Stimulated activated CD8-positive, alpha-beta memory T cell treated with anti-CD3 and anti-CD28 coated beads, Interleukin-4, amount 100 ng/mL, for 1 hour (primary cell): Measurements from ENCODE around the gene IL22.

Source experiments
- DNase-seq, 2 donors: peaks; one replicate each; pipeline ENCODE4 v3.0.0-alpha.2; 2020; ENCODE audit warnings: low read depth in 2 of 2, low spot score in 1 of 2

IL22 gene

GRCh38 chr12:68253504-68253903 is at the start of gene IL22:
Gene IL22 (minus strand): TSS chr12:68253604. CDS start chr12:68253448, 156 bp downstream.
- no peak for DNase-seq

GRCh38 chr12:68297929-68298328 is 44.5 kb upstream of the IL22 start:
- DNase-seq, result no peak

- no peak for DNase-seq
Measured at GRCh38 chr12:68294251-68294650, 40.8 kb upstream of the IL22 start.

- DNase-seq, result no peak
Measured at GRCh38 chr12:68293347-68293746, 39.9 kb upstream of the IL22 start.

GRCh38 chr12:68292151-68292943 is 38.9 kb upstream of the IL22 start:
- no peak for DNase-seq

- DNase-seq, result no peak
Measured at GRCh38 chr12:68291396-68292036, 38.1 kb upstream of the IL22 start.

- DNase-seq, result no peak
Measured at GRCh38 chr12:68290126-68290525, 36.7 kb upstream of the IL22 start.

- no peak for DNase-seq
Measured at GRCh38 chr12:68287106-68287505, 33.7 kb upstream of the IL22 start.

- no peak for DNase-seq
Measured at GRCh38 chr12:68286396-68286795, 33.0 kb upstream of the IL22 start.

GRCh38 chr12:68285541-68285940 is 32.1 kb upstream of the IL22 start:
- DNase-seq, result no peak

- DNase-seq, result no peak
Measured at GRCh38 chr12:68281322-68282077, 28.1 kb upstream of the IL22 start.

- DNase-seq, result no peak
Measured at GRCh38 chr12:68280240-68280639, 26.8 kb upstream of the IL22 start.

GRCh38 chr12:68279227-68280054 is 26.0 kb upstream of the IL22 start:
- DNase-seq, result no peak

- no peak for DNase-seq
Measured at GRCh38 chr12:68276402-68276930, 23.1 kb upstream of the IL22 start.

- no peak for DNase-seq
Measured at GRCh38 chr12:68272732-68273131, 19.3 kb upstream of the IL22 start.

- no peak for DNase-seq
Measured at GRCh38 chr12:68271346-68271745, 17.9 kb upstream of the IL22 start.

- DNase-seq, result no peak
Measured at GRCh38 chr12:68270358-68270757, 17.0 kb upstream of the IL22 start.

GRCh38 chr12:68269779-68270178 is 16.4 kb upstream of the IL22 start:
- DNase-seq, result no peak

GRCh38 chr12:68268967-68269366 is 15.6 kb upstream of the IL22 start:
- no peak for DNase-seq

- no peak for DNase-seq
Measured at GRCh38 chr12:68267892-68268396, 14.5 kb upstream of the IL22 start.

GRCh38 chr12:68264857-68265256 is 11.5 kb upstream of the IL22 start:
- DNase-seq, result no peak
